GM21381 (cell line): ENCODE data around the gene SLC3A2.
A peak's percentile ranks its signal among the peaks of the same experiment; 100 is the strongest.
"Not testable (repeated sequence)": the region's sequence is repeated elsewhere in the genome, so short reads cannot be mapped to it uniquely, and the experiment has no call there.

ENCODE experiments used
- ATAC-seq: cut with Tn5 transposase; IDR thresholded peaks from one replicate; pipeline ENCODE4 v1.9.1; 2021; ENCODE audit warnings: mild to moderate bottlenecking, moderate library complexity; ENCODE audit not compliant: unreplicated experiment

SLC3A2 gene

GRCh38 chr11:62880803-62881578 is at the start of gene SLC3A2:
SLC3A2 (plus strand) TSS chr11:62880896; CDS start chr11:62881024, 128 bp downstream.
- ATAC-seq, result peak; percentile 70

GRCh38 chr11:62830904-62831519 is 49.7 kb upstream of the SLC3A2 start:
- peak; percentile 10 for ATAC-seq

- peak; percentile 86 for ATAC-seq
Measured at GRCh38 chr11:62831520-62832335, 49.0 kb upstream of the SLC3A2 start, which contains the start of gene STX5. STX5 (minus strand) TSS chr11:62832051; CDS start chr11:62831243, 808 bp downstream.

DNA sequence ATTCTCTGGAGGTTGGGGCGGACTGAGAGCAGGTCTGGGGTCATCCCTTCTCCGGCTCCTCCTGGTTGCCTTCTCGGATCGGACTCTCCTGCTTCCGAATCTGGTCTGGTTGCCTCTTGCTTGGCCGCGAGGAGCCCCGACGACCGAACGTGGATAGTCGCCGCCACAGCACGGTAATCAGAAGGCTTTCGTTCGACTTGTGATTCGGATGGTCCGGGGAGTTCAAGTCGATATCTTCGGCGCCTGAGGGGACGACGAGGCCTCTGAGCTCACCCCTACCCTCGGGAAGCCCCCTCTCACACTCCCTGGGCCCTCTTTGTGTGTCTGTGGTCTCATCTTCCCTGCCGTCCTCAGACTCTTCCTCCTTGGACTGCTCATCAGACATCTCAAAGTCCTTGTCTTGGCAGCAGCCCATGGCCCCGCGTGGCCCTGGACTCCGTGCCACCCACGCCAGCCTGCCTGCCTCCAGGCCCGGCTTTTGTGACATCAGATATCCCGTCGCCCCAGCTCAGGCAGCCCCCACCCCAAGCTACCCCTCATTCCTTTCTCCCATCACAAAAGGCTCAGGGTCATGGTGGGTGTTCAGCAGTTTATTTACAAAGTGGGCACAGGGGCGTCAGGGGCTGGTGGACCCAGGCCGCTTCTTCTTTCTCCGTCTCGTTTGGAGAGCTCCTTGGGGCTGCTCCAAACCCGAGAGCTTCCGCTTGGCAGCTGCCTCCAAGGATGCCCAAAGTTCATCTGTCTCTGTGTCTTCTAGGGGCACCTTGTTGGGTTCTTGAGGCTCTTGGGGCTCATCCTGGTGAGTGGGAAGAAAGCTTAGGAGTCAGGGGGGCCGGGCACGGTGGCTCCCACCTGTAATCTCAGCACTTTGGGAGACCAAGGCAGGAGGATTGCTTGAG is 48.1 kb upstream of the SLC3A2 start, which contains the start of gene TEX54:
TEX54 (minus strand) TSS at position 506 of the 899 bp plus-strand sequence.
- peak; percentile 14 for ATAC-seq

- ATAC-seq, result no peak
Measured at GRCh38 chr11:62835336-62835735, 45.4 kb upstream of the SLC3A2 start.

- peak; percentile 46 for ATAC-seq
Measured at GRCh38 chr11:62839050-62839945, 41.4 kb upstream of the SLC3A2 start, which contains the start of gene WDR74. WDR74 (minus strand) TSS chr11:62839590; CDS start chr11:62839570, 20 bp downstream.

- ATAC-seq, result not testable (repeated sequence)
Measured at GRCh38 chr11:62840721-62841360, 39.9 kb upstream of the SLC3A2 start.

GRCh38 chr11:62841361-62842170 is 39.1 kb upstream of the SLC3A2 start:
- ATAC-seq, result peak; percentile 56

DNA sequence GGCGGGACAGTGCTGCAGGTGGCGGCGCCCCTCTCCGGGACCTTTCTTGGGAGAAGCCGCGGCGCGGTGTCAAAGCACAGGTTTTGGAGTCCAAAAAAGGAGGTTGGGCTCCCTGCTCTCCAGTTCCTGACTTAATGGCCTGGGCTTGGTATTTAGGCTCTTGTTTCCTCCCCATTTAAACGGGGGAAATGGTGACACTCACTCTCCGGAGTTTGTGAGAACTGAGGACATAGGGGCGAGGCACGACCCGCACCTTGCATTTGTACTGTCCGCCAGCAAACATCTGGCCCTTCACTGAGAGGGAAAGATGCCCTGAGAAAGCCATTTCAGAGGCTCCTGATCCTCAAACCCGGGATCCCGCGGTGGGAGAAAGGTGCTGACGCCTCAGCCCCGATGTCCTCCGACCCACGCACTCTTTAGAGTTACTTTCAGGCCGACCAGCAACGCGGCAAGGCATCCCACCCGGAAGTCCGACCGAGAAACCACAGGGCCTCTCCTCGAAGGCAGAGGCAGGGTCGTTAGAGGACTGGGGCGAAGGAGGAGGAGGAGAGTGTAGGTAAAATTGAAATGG is 38.4 kb upstream of the SLC3A2 start:
- no peak for ATAC-seq

- not testable (repeated sequence) for ATAC-seq
Measured at GRCh38 chr11:62842891-62843290, 37.8 kb upstream of the SLC3A2 start.

GRCh38 chr11:62843466-62843865 is 37.2 kb upstream of the SLC3A2 start:
- ATAC-seq, result no peak

DNA sequence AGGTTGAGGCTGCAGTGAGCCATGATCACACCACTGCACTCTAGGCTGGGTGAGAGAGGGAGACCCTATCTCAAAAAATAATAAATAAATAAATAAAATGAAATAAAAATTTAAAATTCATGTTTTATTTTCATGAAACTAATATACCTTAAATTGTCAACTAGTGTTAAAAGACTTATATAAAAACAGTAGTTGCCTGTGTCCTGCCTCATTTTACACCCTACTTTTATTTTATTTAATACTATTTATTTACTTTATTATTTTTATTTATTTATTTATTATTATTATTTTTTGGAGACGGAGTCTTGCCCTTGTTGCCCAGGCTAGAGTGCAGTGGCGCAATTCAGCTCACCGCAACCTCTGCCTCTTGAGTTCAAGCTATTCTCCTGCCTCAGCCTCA is 36.5 kb upstream of the SLC3A2 start:
- no peak for ATAC-seq

- no peak for ATAC-seq
Measured at GRCh38 chr11:62846177-62846576, 34.5 kb upstream of the SLC3A2 start.

DNA sequence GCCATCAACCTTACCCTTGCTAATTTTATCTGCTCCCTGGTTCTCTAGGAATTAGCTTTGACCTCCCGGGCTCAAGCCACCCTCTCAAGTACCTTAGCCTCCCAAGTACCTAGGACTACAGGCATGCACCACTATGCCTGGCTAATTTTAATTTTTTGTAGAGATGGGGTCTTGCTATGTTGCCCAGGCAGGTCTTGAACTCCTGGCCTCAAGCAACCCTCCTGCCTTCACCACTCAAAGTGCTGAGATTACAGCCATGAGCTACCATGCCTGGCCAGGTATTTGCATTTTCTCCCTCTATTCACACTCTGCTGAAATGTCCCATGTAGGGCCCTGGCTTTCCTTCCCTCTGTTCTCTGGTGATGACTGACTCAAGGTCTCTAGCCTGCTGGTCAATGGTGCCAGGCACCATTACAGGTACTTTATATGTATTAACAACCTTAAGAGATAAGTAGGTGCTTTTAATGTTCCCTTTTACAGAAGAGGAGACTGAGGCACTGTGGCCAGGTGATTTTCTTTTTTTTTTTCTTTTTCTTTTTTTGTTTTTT is 32.9 kb upstream of the SLC3A2 start:
- ATAC-seq, result no peak

GRCh38 chr11:62850911-62851806 is 29.5 kb upstream of the SLC3A2 start:
- ATAC-seq, result no peak
